BE2C (cell line): ENCODE measurements around the gene RAB28.

Experiments
- DNase-seq: peaks from one replicate; pipeline ENCODE4 v3.0.0-alpha.2; 2020
- H3K27me3 ChIP-seq: fragments of 250-450 bp; sonication (Bioruptor Pico); 2 replicates; pipeline ENCODE4 v1.5.1; 2020; ENCODE audit warnings: mild to moderate bottlenecking
- H3K36me3 ChIP-seq: fragments of 250-450 bp; sonication (Bioruptor Pico); 2 replicates; pipeline ENCODE4 v1.5.1; 2020; ENCODE audit warnings: mild to moderate bottlenecking
- H3K4me1 ChIP-seq: fragments of 250-450 bp; sonication (Bioruptor Pico); 2 replicates; pipeline ENCODE4 v1.5.1; 2020
- H3K4me3 ChIP-seq: 2 replicates; pipeline ENCODE4 v1.5.1; 2011; ENCODE audit warnings: low read depth, low read length
- H3K9me3 ChIP-seq: fragments of 250-450 bp; sonication (Bioruptor Pico); 2 replicates; pipeline ENCODE4 v1.5.1; 2020
- TF ChIP-seq, protein P1 (sequence below): IDR thresholded peaks from 2 replicates; pipeline ENCODE4 v1.5.1; 2012; ENCODE audit warnings: mild to moderate bottlenecking, low read depth, low read length

Gene RAB28

DNA sequence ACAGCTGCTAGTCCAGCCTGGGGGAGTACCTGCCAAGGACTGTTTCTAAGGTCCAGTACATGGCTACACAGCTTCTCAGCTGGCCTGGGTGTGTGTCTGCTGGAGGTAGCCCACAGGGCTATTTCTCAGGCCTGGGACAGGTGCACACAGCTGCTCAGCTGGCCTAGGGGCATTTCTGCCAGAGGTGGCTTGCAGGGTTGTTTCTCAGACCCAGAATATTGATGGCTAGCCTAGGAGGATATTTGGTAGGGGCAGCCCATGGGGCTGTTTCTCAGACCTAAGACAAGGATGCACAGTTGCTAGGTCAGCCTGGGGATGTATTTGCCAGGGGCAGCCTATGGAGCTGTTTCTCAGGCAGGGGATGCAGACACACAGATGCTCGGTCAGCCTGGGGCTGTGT is 29.4 kb downstream of the RAB28 start:
- Histone ChIP-seq H3K27me3 (no peaks in the 10 kb centered on the region), H3K4me1 (no peaks in the 10 kb centered on the region), H3K36me3 (peaks cover 6% of the 10 kb centered on the region), H3K9me3 (no peaks in the 10 kb centered on the region), H3K4me3 (no peak overlapping the region)
- TF ChIP-seq, protein P1, sequence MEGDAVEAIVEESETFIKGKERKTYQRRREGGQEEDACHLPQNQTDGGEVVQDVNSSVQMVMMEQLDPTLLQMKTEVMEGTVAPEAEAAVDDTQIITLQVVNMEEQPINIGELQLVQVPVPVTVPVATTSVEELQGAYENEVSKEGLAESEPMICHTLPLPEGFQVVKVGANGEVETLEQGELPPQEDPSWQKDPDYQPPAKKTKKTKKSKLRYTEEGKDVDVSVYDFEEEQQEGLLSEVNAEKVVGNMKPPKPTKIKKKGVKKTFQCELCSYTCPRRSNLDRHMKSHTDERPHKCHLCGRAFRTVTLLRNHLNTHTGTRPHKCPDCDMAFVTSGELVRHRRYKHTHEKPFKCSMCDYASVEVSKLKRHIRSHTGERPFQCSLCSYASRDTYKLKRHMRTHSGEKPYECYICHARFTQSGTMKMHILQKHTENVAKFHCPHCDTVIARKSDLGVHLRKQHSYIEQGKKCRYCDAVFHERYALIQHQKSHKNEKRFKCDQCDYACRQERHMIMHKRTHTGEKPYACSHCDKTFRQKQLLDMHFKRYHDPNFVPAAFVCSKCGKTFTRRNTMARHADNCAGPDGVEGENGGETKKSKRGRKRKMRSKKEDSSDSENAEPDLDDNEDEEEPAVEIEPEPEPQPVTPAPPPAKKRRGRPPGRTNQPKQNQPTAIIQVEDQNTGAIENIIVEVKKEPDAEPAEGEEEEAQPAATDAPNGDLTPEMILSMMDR = no peak
- DNase-seq = no peak

DNA sequence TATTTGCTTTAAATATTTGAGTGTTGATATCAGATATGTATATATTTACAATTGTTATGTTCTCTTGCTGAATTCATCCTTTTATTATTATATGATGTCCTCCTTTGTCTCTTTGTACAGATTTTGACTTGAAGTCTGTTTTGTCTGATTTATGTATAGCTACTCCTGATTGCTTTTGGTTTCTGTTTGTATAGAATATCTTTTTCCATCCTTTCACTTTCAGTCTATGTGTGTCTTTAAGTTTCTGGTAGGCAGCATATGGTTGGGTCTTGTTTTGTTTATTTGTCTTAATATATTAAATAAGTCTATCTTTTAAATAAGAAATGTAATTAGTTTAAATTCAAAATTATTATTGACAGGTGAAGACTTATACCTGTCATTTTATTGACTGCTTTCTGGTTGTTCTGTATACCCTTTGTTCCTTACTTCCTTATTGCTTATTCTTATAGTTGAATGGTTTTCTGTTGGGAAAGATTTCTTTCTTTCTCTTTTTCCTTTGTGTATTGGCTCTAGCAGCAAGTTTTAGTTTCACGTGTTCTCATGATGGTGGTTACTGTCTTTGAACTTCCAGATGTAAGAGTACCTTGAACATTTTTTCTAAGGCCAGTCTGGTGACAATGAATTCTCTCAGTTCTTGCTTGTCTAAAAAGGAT is 31.1 kb downstream of the RAB28 start:
- Histone ChIP-seq H3K9me3 (no peaks in the 10 kb centered on the region), H3K27me3 (no peaks in the 10 kb centered on the region), H3K4me1 (no peaks in the 10 kb centered on the region), H3K36me3 (peaks cover 6% of the 10 kb centered on the region), H3K4me3 (no peak overlapping the region)
- DNase-seq = no peak
- TF ChIP-seq, protein P1 = no peak

DNA sequence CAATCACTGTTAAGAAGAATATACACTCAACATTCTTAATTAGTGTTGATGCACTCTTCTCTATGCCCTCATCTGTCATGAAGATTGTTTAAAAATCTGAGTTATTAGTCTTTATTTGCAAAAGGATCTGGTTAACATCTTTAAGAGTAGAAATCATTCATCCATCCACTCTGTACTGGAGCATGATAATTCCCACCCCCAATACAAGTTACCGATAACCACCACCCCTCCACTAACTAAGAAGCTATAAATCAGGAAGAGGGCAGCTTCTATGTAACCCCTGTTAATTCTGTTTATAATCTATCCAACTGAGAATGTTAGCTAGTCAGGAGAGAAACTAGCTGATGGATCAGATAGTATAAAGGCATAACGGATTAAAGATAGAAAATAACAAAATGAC is 34.5 kb downstream of the RAB28 start:
- no peak for DNase-seq
- no peaks in the 10 kb centered on the region for H3K9me3 ChIP-seq
- H3K36me3 ChIP-seq = peaks cover 4% of the 10 kb centered on the region; the same call in 1 of the 2 replicates
- TF ChIP-seq, protein P1 = no peak
- no peaks in the 10 kb centered on the region for H3K4me1 ChIP-seq
- H3K4me3 ChIP-seq = no peak overlapping the region
- no peaks in the 10 kb centered on the region for H3K27me3 ChIP-seq

DNA sequence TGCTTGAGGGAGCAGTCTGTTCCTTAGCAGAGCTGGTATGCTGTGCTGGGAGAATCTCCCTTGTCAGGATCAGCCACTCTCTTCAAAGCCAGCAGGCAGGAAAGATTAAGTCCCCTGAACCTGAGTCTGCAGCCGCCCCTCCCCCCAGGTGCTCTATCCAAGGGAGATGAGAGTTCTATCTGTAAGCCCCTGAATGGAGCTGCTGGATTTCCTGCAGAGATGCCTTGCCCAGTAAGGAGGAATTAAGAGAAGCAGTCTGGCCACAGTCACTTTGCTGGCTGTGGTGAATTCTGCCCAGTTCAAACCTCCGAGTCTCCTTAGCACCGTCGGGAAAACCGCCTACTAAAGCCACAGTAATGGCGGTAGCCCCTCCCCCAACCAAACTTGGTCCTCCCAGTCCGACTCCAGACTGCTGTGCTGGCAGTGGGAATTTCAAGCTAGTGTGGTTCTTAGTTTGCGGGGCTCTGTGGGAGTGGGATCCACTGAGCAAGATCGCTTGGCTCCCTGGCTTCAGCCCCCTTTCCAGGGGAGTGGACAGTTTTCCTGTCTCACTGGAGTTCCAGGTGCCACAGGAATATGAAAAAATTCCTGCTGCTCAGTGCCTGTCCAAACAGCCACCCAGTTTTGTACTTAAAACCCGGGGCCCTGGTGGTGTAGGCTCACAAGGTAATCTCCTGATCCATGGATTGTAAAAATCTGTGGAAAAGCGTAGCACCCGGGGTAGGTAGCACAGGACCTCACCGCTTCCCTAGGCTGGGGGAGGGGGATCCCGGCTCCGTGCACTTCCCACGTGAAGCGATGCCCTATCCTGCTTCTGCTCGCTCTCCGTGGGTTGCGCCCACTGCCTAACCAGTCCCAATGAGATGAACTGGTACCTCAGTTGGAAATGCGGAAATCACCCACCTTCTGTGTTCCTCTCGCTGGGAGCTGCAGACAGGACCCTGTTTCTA is 38.0 kb downstream of the RAB28 start:
- no peak for DNase-seq
- H3K4me3 ChIP-seq = no peak overlapping the region

DNA sequence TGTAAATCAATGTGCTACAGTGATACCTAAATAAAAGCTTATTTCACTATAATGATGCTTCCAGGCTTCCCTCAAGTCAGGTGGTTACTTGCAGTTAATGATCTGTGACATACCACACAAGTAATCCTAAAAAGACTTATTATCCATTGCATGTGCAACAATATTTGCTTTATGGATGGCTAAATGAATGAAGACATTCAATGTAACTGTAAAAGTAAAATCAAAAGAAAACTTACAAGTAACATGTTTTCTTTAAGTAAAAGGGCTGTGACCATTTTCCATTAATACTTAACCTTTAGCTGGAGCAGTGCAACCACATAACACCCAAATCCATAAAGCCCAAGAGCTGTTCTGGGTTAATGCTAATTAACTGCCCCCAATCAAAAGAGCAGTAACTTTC is 42.6 kb downstream of the RAB28 start:
- DNase-seq = no peak
- Histone ChIP-seq H3K4me3 (no peak overlapping the region), H3K9me3 (no peaks in the 10 kb centered on the region), H3K36me3 (peaks cover 4% of the 10 kb centered on the region; the same call in 1 of the 2 replicates), H3K27me3 (no peaks in the 10 kb centered on the region), H3K4me1 (no peaks in the 10 kb centered on the region)
- TF ChIP-seq, protein P1 = no peak

More for the DNA sequence above, 38.0 kb downstream of the RAB28 start:
- no peaks in the 10 kb centered on the region for H3K4me1 ChIP-seq
- TF ChIP-seq, protein P1 = no peak
- H3K9me3 ChIP-seq = no peaks in the 10 kb centered on the region
- no peaks in the 10 kb centered on the region for H3K27me3 ChIP-seq
- peaks cover 4% of the 10 kb centered on the region; the same call in 1 of the 2 replicates for H3K36me3 ChIP-seq
